Upper lobe of left lung (tissue), 6 donors: ENCODE data around the gene SEC14L5. TPM values are rescaled to one million over a fixed set of nuclear protein-coding genes. Genes with fewer than 3 reads are reported as not detected.

Source experiments
- ATAC-seq, 2 donors: fragments of 200-7000 bp; cut with Tn5 transposase; one replicate each; pipeline ENCODE4 v1.9.1; 2022; ENCODE audit warnings: mild to moderate bottlenecking in 2 of 2, moderate library complexity in 2 of 2; ENCODE audit not compliant: low FRiP score in 2 of 2
- DNase-seq, 2 donors: peaks; one replicate each; pipeline ENCODE4 v3.0.0-alpha.2; 2019 to 2020
- H3K27ac ChIP-seq, 4 donors: fragments of 200-600 bp; sonication (generic); one replicate each; pipeline ENCODE4 v1.5.1; 2016 to 2019
- H3K27me3 ChIP-seq, 4 donors: fragments of 200-600 bp; sonication (generic); one replicate each; pipeline ENCODE4 v1.5.1; 2017 to 2019
- H3K36me3 ChIP-seq, 4 donors: fragments of 200-600 bp; sonication (generic); one replicate each; pipeline ENCODE4 v1.5.1; 2016 to 2019
- H3K4me1 ChIP-seq, 4 donors: fragments of 200-600 bp; sonication (generic); one replicate each; pipeline ENCODE4 v1.5.1; 2018 to 2019
- H3K4me3 ChIP-seq, 4 donors: fragments of 200-600 bp; sonication (generic); one replicate each; pipeline ENCODE4 v1.5.1; 2017 to 2019; ENCODE audit warnings: mild to moderate bottlenecking in 2 of 4, moderate library complexity in 1 of 4
- H3K9me3 ChIP-seq, 4 donors: fragments of 200-600 bp; sonication (generic); one replicate each; pipeline ENCODE4 v1.5.1; 2018 to 2019
- CTCF ChIP-seq, 6 experiments: fragments of 450-650 bp in 4 of 6; fragments of 200-600 bp in 2 of 6; sonication (generic) in 2 of 6; IDR thresholded peaks; one replicate each; pipeline ENCODE4 v1.5.1; 2016 to 2019; ENCODE audit warnings: antibody characterized with exemption in 6 of 6
- EP300 ChIP-seq, 4 donors: sonication (generic); formaldehyde crosslinking; IDR thresholded peaks; one replicate each; pipeline ENCODE4 v1.5.1; 2017; ENCODE audit warnings: antibody characterized with exemption in 4 of 4, control low read depth in 2 of 4
- POLR2A ChIP-seq, 4 donors: fragments of 450-650 bp; IDR thresholded peaks; one replicate each; pipeline ENCODE4 v1.5.1; 2016 to 2017; ENCODE audit warnings: antibody characterized with exemption in 4 of 4, mild to moderate bottlenecking in 2 of 4
- POLR2AphosphoS5 ChIP-seq, 2 donors: sonication (generic); formaldehyde crosslinking; IDR thresholded peaks; one replicate each; pipeline ENCODE4 v1.5.1; 2017; ENCODE audit warnings: antibody characterized with exemption in 2 of 2
- WGBS, 2 donors: methylation state at CpG; one replicate each; pipeline ENCODE4 v1.1.5; 2017 to 2018; 5-methylcytosine and 5-hydroxymethylcytosine counted together
- total RNA-seq, 6 donors: library from RNA; depleted of rRNA in 4 of 6; stranded (reverse); fragments of >200 nt in 4 of 6; gene quantifications; one replicate each; pipeline versions ENCODE4 v1.1.0 to v1.2.1, GENCODE V29; 2016 to 2021
- donor health status: DM: no; HTN: no; CAD: no; lungs with moderate emphysema.
- donor health status: DM: no; HTN: yes; CAD: no; lungs with severe emphysema.

The SEC14L5 gene
- total RNA-seq, 6 donors from 2014 or later = 0.20 to 1.7 (median 0.49) TPM; not detected in 1

GRCh38 chr16:4936991-4937781 lies 20.9 kb upstream of the SEC14L5 start, which contains the start of gene PPL:
Gene PPL, minus strand, starts transcription at chr16:4937148. Its CDS starts 103 bp downstream, at chr16:4937045.
- TF ChIP-seq POLR2A (IDR thresholded peaks at IDR 0.05) = peak in 2 of 4 donors; percentile 12 to 67
- TF ChIP-seq POLR2AphosphoS5 (IDR thresholded peaks at IDR 0.05) = peak in 1 of 2 donors; percentile 9
- no peak for TF ChIP-seq EP300 (IDR thresholded peaks at IDR 0.05)

GRCh38 chr16:4937782-4938682 lies 20.1 kb upstream of the SEC14L5 start:
- H3K4me1 ChIP-seq = peaks cover 15 to 51% (median 41%) of the 10 kb centered on the region in 4 donors
- DNase-seq (peak in 1 of 2 donors; percentile 78), ATAC-seq (peak; percentile 2 to 34)
- H3K27ac ChIP-seq = peak overlapping the region; percentile 73 to 87 (median 83)
- 68 to 70% methylated on average over 15 to 16 of the region's 16 CpGs for WGBS, 2 donors
- peak overlapping the region in 2 of 4 donors; percentile 74 to 77 for H3K4me3 ChIP-seq
- TF ChIP-seq POLR2AphosphoS5 (IDR thresholded peaks at IDR 0.05) (no peak), EP300 (IDR thresholded peaks at IDR 0.05) (no peak), CTCF (IDR thresholded peaks at IDR 0.05) (no peak), POLR2A (IDR thresholded peaks at IDR 0.05) (no peak)
- no peaks in the 10 kb centered on the region for H3K9me3 ChIP-seq
- peaks cover 0 to 14% (median 7%) of the 10 kb centered on the region in 4 donors for H3K27me3 ChIP-seq
- H3K36me3 ChIP-seq = no peaks in the 10 kb centered on the region

More at GRCh38 chr16:4936991-4937781, 20.9 kb upstream of the SEC14L5 start, which contains the start of gene PPL:
- Histone ChIP-seq H3K27me3 (peaks cover 0 to 14% (median 7%) of the 10 kb centered on the region in 4 donors), H3K36me3 (no peaks in the 10 kb centered on the region), H3K4me1 (peaks cover 12 to 45% (median 36%) of the 10 kb centered on the region in 4 donors), H3K27ac (peak within 1 kb of the TSS; percentile 80 to 87 (median 86)), H3K4me3 (peak within 1 kb of the TSS; percentile 30 to 77 (median 66)), H3K9me3 (no peaks in the 10 kb centered on the region)
- 7 to 18% methylated on average over 18 to 31 of the region's 76 CpGs for WGBS, 2 donors
- DNase-seq (peak; percentile 93 to 98), ATAC-seq (peak; percentile 53 to 83)

- no peak overlapping the region for H3K4me3 ChIP-seq
- H3K27me3 ChIP-seq = peaks cover 0 to 14% (median 7%) of the 10 kb centered on the region in 4 donors
- 79 to 82% methylated on average over 5 of the region's 5 CpGs for WGBS, 2 donors
- no peak for ATAC-seq
- no peak for DNase-seq
- H3K9me3 ChIP-seq = no peaks in the 10 kb centered on the region
- H3K27ac ChIP-seq = peak overlapping the region in 2 of 4 donors; percentile 80 to 86
- H3K4me1 ChIP-seq = peaks cover 20 to 57% (median 45%) of the 10 kb centered on the region in 4 donors
- H3K36me3 ChIP-seq = no peaks in the 10 kb centered on the region
- no peak for TF ChIP-seq POLR2AphosphoS5 (IDR thresholded peaks at IDR 0.05)
- no peak for TF ChIP-seq POLR2A (IDR thresholded peaks at IDR 0.05)
- TF ChIP-seq CTCF (IDR thresholded peaks at IDR 0.05) = no peak
- no peak for TF ChIP-seq EP300 (IDR thresholded peaks at IDR 0.05)
These were observed 19.5 kb upstream of the SEC14L5 start for GRCh38 chr16:4938683-4939030.

- peaks cover 0 to 14% (median 7%) of the 10 kb centered on the region in 4 donors for H3K27me3 ChIP-seq
- no peak for TF ChIP-seq POLR2AphosphoS5 (IDR thresholded peaks at IDR 0.05)
- TF ChIP-seq CTCF (IDR thresholded peaks at IDR 0.05) = no peak
- TF ChIP-seq EP300 (IDR thresholded peaks at IDR 0.05) = no peak
- TF ChIP-seq POLR2A (IDR thresholded peaks at IDR 0.05) = no peak
- peaks cover 41 to 59% (median 52%) of the 10 kb centered on the region in 4 donors for H3K4me1 ChIP-seq
- H3K4me3 ChIP-seq = no peak overlapping the region
- H3K9me3 ChIP-seq = no peaks in the 10 kb centered on the region
- ATAC-seq (no peak), DNase-seq (no peak)
- no peaks in the 10 kb centered on the region for H3K36me3 ChIP-seq
- 58 to 63% methylated on average over 3 to 7 of the region's 7 CpGs for WGBS, 2 donors
- H3K27ac ChIP-seq = no peak overlapping the region
These were observed 17.4 kb upstream of the SEC14L5 start for GRCh38 chr16:4940719-4941118.
